Measurements from ENCODE around the gene RPTOR.

DNA sequence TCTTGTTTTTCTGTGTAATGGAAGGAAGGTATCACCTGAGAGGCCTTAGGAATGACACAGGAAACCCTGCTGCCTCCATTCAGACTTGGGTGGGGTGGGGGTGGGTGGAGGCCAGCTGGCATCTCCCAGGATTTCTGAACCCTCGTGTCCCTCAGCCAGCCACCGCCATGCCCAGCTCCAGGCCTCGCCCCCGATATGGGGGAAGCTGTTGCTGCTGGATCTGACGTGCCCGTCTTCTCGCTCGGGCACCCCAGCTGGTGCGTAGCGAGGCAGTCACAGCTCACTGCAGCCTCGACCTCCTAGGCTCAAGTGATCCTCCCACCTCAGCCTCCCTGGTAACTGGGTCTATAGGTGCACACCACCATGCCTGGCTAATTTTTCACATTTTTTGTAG, 227.0 kb downstream of the RPTOR start:
- no peak for TF ChIP-seq POLR2A (IDR thresholded peaks at IDR 0.05; ENCODE audit: low read length)
- TF ChIP-seq GATA1 (IDR thresholded peaks at IDR 0.05; ENCODE audit: low read depth, low read length), result no peak

Data from erythroblast (primary cell).